ENCODE data around the gene SHB.

GRCh38 chr9:37986771-37987258, 82.2 kb downstream of the SHB start:
- TF ChIP-seq POLR2AphosphoS5 (IDR thresholded peaks at IDR 0.05) (no peak), EP300 (IDR thresholded peaks at IDR 0.05) (no peak)
- TF ChIP-seq, protein P1, sequence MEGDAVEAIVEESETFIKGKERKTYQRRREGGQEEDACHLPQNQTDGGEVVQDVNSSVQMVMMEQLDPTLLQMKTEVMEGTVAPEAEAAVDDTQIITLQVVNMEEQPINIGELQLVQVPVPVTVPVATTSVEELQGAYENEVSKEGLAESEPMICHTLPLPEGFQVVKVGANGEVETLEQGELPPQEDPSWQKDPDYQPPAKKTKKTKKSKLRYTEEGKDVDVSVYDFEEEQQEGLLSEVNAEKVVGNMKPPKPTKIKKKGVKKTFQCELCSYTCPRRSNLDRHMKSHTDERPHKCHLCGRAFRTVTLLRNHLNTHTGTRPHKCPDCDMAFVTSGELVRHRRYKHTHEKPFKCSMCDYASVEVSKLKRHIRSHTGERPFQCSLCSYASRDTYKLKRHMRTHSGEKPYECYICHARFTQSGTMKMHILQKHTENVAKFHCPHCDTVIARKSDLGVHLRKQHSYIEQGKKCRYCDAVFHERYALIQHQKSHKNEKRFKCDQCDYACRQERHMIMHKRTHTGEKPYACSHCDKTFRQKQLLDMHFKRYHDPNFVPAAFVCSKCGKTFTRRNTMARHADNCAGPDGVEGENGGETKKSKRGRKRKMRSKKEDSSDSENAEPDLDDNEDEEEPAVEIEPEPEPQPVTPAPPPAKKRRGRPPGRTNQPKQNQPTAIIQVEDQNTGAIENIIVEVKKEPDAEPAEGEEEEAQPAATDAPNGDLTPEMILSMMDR (IDR thresholded peaks at IDR 0.05), result no peak
